Stimulated activated CD4-positive, alpha-beta T cell treated with anti-CD3 and anti-CD28 coated beads, Interleukin-4, amount 100 ng/mL, for 1 hour (primary cell): ENCODE data around the gene UGCG.
"Not testable (repeated sequence)": the region's sequence is repeated elsewhere in the genome, so short reads cannot be mapped to it uniquely, and the experiment has no call there.

ENCODE experiments used
- DNase-seq: peaks from one replicate; pipeline ENCODE4 v3.0.0-alpha.2; 2020

The UGCG gene

DNA sequence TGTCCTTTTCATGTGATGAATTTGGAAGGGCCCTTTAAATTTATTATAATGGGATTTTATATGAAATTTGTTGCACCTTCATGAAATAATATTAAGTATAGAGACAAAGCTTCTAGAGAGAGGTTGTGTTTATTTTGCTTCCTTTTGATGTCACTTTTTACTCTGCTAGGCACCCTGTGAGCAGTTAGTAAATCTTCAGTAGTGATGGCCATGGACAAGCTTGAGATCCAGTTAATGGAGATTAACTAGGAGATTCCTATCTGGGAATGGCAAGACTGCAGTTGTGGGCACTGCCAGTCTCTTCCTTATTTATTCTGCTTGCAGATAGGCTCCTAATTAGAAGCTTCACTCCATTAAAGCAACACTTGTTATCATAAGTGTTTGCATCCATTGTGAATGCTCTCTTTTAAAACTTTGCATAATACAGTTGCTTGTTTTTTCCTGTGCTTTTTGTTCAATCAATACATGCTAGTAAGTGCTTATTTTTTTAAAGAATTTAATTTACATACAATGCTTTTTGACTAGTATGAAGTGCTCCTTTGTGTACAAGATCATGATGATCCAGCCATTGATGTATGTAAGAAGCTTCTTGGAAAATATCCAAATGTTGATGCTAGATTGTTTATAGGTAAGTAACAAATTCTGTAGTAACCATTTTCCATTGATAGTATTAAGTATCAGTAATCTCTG, 25.9 kb downstream of the UGCG start:
- DNase-seq, result no peak

GRCh38 chr9:111924281-111924680, 27.7 kb downstream of the UGCG start:
- no peak for DNase-seq

GRCh38 chr9:111925017-111925770, 28.6 kb downstream of the UGCG start:
- DNase-seq, result no peak

GRCh38 chr9:111925784-111926183, 29.2 kb downstream of the UGCG start:
- no peak for DNase-seq

- DNase-seq, result peak; percentile 34
Observed at GRCh38 chr9:111926421-111926875, 29.8 kb downstream of the UGCG start.

- DNase-seq, result no peak
Observed at GRCh38 chr9:111928359-111928720, 31.7 kb downstream of the UGCG start.

GRCh38 chr9:111934747-111935146, 38.1 kb downstream of the UGCG start:
- no peak for DNase-seq

GRCh38 chr9:111936391-111936790, 39.8 kb downstream of the UGCG start:
- DNase-seq, result no peak

DNA sequence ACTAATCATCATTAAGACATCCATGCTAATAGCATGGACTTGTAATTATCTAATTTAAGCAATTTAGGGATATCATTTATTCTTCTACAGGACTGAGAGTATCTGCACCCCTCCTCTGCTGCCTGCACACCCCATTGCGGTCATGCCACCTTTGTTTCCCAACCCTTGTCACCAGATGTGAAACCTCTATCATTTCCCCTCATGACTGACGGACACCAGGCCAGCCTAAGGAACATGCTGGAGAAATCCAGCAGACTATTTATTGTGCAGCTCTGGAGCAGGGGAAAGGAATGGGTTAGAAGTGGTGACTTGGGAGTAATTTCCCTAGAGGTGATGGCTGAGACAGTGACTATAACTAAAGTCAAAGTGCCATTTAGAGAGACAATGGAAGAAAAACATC, 40.7 kb downstream of the UGCG start:
- no peak for DNase-seq

DNA sequence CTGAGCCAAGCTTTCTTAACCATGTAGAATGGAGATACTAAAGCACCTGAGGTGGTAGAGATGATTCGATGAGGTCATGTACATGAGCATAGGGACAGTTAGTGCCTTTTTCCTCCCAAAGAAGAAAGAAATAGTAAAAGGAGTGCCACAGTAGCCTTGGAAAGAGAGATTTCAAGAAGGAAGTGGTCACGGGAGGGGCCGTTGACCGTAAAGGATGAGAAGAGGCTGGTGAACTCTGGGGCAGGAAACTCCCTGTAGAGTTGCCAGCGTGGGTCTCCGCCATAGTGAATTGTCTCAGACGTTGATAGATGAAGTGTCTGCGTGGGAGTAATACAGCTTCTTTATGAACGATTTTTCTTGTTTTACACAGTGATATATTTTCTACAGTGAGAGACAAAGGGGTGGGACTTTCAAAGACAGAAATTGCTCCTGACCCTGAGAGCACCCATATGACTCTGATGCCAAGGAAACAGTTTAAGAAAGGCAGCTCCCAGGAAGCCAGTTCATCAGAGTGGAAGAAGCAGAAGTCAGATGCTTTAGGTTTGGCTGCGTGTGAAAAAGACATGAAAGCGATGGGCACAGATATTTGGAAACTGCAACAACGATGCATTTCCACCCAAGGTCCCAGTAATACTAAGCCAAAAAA, 41.3 kb downstream of the UGCG start:
- DNase-seq, result peak; percentile 57

GRCh38 chr9:111938427-111938800, 41.8 kb downstream of the UGCG start:
- no peak for DNase-seq

- no peak for DNase-seq
Observed at GRCh38 chr9:111939322-111939721, 42.7 kb downstream of the UGCG start.

DNA sequence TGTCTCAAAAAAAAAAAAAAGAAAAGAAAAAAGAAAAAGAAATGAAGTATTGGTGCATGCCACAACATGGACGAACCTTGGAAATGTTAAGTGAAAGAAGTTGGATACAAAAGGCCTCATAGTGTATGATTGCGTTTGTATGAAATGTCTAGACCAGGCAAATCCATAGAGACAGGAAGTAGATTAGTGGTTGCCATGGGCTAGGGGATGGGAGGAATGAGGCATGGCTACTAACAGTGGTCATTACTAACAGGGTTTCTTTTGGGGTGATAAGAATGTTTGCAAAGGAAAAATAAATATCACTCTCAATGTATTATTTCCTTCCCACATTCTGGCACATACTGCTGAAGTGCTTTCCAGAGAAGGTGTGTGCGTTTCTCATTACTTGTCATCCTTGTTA, 44.1 kb downstream of the UGCG start:
- no peak for DNase-seq

- DNase-seq, result no peak
Observed at GRCh38 chr9:111943200-111943599, 46.6 kb downstream of the UGCG start.

DNA sequence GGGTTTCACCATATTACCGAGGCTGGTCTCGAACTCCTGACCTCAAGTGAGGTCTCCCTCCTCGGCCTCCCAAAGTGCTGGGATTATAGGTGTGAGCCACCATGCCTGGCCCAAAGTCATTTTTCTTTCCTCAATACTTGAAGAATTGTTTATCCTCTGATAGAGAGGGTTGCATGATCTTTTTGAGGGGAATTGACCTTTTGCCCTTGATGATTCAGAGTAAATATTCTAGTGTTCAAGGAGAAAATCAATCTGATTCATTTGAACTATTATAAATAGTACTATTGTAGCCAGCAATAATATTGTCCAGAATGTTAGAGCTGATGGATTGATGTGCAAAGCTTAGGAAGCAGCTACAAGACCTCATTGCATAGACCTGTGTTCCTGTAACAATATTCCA, 47.1 kb downstream of the UGCG start:
- DNase-seq, result no peak

DNA sequence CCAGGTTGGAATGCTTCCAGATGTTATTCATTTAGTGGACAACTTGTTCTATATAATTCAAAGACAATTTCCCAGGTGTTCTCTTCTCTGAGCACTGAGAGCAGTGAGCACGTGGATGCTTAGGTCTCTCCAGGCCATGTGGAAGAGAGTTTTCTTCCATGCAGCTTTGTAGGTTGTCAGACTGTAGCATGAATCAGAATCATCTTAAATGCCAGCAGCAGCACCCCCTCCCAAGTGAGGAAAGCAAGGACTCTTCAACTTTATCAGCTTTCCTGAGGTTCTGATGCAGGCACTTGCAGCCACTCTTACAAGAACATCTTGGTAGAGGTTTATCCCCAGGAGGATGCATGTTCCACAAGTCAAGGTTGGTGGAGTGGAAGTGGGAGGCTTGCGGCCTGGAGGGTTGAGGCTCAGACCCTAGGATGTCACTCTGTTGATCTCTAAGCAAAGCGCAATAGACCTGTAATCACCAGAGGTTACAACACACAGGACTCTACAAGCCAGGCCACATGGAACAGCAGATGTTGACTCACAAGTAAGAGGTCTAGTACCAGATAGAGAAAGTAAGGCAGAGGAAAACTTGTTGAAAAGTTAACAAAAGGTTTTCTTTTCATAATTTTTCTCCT, 47.7 kb downstream of the UGCG start:
- DNase-seq, result no peak

GRCh38 chr9:111945216-111945615, 48.6 kb downstream of the UGCG start:
- DNase-seq, result no peak

DNA sequence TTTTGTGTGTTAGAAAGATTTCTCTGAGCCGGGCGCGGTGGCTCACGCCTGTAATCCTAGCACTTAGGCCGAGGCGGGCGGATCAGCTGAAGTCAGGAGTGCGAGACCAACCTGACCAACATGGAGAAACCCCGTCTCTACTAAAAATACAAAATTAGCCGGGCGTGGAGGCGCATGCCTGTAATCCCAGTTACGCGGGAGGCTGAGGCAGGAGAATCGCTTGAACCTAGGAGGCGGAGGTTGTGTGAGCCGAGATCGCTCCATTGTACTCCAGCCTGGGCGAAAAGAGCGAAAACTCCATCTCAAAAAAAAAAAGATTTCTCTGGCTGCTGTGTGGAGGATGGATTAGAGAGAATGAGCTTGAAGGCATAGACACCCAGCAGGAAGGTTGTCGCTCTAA, 51.5 kb downstream of the UGCG start:
- DNase-seq, result not testable (repeated sequence)

GRCh38 chr9:111948951-111949350, 52.3 kb downstream of the UGCG start:
- DNase-seq, result no peak

- no peak for DNase-seq
Observed at GRCh38 chr9:111949919-111950318, 53.3 kb downstream of the UGCG start.

DNA sequence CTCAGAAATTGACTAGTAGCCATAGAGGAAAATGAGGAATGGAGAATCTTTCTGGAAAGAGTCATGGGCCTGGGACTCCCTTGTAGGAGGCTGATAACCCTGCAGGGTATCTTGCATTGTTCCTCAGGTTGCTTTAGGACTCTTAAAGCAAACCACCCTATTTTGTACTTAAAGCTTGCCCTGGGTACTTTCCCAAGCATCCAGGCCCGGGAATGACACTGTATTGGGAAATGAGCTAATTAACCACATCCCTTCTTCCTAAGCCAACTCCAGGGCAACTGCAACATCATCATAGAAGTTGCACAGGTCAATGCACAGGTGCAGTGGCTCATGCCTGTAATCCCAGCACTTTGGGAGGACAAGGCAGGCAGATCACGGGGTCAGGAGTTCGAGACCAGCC, 55.9 kb downstream of the UGCG start:
- no peak for DNase-seq

DNA sequence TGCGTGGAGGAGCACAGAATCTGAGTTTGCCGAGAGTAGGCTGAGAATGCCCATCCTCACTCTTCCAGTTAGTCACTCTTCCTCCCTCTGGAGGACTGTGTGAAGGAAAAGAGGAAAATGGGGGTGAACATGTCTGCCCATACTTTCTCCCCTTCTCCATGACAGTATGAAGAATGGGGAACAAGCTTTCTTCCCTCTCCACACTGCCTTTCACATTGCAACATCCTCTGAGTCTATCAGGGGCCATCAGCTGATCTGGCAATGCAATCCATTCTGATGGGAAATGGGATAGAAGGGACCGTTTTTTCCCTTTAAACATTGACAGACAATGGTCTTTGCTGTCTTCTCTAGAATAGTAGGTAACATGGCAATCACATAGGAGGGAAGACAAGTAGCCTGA, 56.8 kb downstream of the UGCG start:
- no peak for DNase-seq

DNA sequence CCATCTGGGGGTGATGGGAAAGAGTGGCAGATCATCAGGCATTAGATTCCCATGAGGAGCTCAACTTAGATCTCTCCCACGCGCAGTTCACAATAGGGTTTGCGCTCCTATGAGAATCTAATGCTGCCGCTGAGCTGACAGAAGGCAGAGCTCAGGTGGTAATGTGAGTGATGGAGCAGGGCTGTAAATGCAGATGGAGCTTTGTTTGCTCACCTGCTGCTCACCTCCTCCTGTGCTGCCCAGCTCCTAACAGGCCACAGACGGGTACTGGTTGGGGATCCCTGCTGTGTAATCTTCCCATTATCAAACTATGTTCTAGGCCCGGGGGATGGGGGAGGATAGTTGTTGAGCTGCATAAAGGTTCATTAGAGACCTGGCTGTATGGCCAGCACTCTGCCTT, 58.4 kb downstream of the UGCG start:
- DNase-seq, result no peak
